M059J (cell line): ENCODE measurements around the gene EFNB1. TPM values are rescaled to one million over a fixed set of nuclear protein-coding genes. Genes with fewer than 3 reads are reported as not detected.

Experiments used
- DNase-seq: peaks from one replicate; pipeline ENCODE4 v3.0.0-alpha.2; 2012; ENCODE audit warnings: low read depth
- total RNA-seq: library from RNA; depleted of rRNA; stranded (reverse); fragments of >200 nt; shearing (Covaris generic); gene quantifications from 2 replicates; pipeline ENCODE4 v1.2.3, GENCODE V29; 2014; rRNA removed

The EFNB1 gene
- total RNA-seq, 1 experiment from 2014 or later = 15.3 TPM

- DNase-seq = no peak
Observed at GRCh38 chrX:68883800-68884199, 55.0 kb downstream of the EFNB1 start.

- no peak for DNase-seq
Observed at GRCh38 chrX:68889249-68889648, 60.4 kb downstream of the EFNB1 start.

Other genes with a start within 250 kb of the EFNB1 start
- gene STARD8, start 181.4 kb upstream of the EFNB1 start, total RNA-seq = 9.5 and 14.4 TPM in 2 replicates